CD4-positive, alpha-beta T cell treated with Interferon gamma for 1 hour (primary cell): ENCODE measurements around the gene CLEC11A.

Source experiments
- DNase-seq: peaks from one replicate; pipeline ENCODE4 v3.0.0-alpha.2; 2020

CLEC11A gene

GRCh38 chr19:50723069-50723468, at the start of gene CLEC11A:
TSS of gene CLEC11A (plus strand) at chr19:50723364. CDS start at chr19:50723526, 162 bp downstream.
- no peak for DNase-seq

- no peak for DNase-seq
Observed at GRCh38 chr19:50676625-50677197, 46.5 kb upstream of the CLEC11A start.

- no peak for DNase-seq
Observed at GRCh38 chr19:50677636-50678035, 45.5 kb upstream of the CLEC11A start.

GRCh38 chr19:50678323-50678722, 44.8 kb upstream of the CLEC11A start:
- DNase-seq, result no peak

GRCh38 chr19:50679177-50680125, 43.7 kb upstream of the CLEC11A start:
- DNase-seq, result peak; percentile 88

GRCh38 chr19:50686310-50687032, 36.7 kb upstream of the CLEC11A start:
- no peak for DNase-seq

GRCh38 chr19:50688766-50689165, 34.4 kb upstream of the CLEC11A start:
- no peak for DNase-seq

- no peak for DNase-seq
Observed at GRCh38 chr19:50690439-50690838, 32.7 kb upstream of the CLEC11A start.

GRCh38 chr19:50693064-50693975, 29.8 kb upstream of the CLEC11A start:
- no peak for DNase-seq

GRCh38 chr19:50694815-50695145, 28.4 kb upstream of the CLEC11A start:
- no peak for DNase-seq

- DNase-seq, result no peak
Observed at GRCh38 chr19:50695251-50696093, 27.7 kb upstream of the CLEC11A start.

- DNase-seq, result no peak
Observed at GRCh38 chr19:50696094-50696483, 27.1 kb upstream of the CLEC11A start.

GRCh38 chr19:50697414-50698124, 25.6 kb upstream of the CLEC11A start:
- DNase-seq, result no peak

- no peak for DNase-seq
Observed at GRCh38 chr19:50701367-50701985, 21.7 kb upstream of the CLEC11A start.

- no peak for DNase-seq
Observed at GRCh38 chr19:50702158-50702870, 20.9 kb upstream of the CLEC11A start.

- DNase-seq, result no peak
Observed at GRCh38 chr19:50702871-50703829, 20.0 kb upstream of the CLEC11A start.

GRCh38 chr19:50703915-50704796, 19.0 kb upstream of the CLEC11A start:
- no peak for DNase-seq
